ENCODE data around the gene VASH1.

DNA sequence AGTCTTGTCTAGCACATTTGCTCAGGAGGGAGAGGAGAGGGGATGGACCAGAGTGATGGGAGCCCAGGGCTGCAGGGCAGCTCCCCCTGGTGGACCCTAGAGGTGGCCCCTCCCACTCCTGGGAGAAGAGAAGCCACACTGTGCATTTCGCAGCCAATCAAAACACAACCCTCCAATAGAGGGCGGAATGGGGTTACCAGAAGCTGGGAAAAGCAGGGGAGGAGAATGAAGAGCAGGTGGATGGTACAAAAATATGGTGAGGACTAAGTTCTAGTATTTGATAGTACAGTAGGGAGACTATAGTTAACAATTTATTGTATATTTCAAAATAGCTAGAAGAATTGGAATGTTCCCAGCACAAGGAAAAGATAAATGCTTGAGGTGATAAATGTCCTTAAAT, 23.6 kb downstream of the VASH1 start:
- TF ChIP-seq, protein P1, sequence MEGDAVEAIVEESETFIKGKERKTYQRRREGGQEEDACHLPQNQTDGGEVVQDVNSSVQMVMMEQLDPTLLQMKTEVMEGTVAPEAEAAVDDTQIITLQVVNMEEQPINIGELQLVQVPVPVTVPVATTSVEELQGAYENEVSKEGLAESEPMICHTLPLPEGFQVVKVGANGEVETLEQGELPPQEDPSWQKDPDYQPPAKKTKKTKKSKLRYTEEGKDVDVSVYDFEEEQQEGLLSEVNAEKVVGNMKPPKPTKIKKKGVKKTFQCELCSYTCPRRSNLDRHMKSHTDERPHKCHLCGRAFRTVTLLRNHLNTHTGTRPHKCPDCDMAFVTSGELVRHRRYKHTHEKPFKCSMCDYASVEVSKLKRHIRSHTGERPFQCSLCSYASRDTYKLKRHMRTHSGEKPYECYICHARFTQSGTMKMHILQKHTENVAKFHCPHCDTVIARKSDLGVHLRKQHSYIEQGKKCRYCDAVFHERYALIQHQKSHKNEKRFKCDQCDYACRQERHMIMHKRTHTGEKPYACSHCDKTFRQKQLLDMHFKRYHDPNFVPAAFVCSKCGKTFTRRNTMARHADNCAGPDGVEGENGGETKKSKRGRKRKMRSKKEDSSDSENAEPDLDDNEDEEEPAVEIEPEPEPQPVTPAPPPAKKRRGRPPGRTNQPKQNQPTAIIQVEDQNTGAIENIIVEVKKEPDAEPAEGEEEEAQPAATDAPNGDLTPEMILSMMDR (IDR thresholded peaks at IDR 0.05): peak; percentile 20 to 74 (median 55)
- TF ChIP-seq POLR2A (IDR thresholded peaks at IDR 0.05): no peak

Measured in sigmoid colon (tissue), 3 donors.